Gastroesophageal sphincter (tissue), 3 donors: Measurements from ENCODE around the gene ABCC5.

Experiments
- POLR2A ChIP-seq, 2 donors: fragments of 450-650 bp; IDR thresholded peaks; one replicate each; pipeline ENCODE4 v1.6.1; 2017; ENCODE audit warnings: antibody characterized with exemption in 2 of 2, mild to moderate bottlenecking in 2 of 2, moderate library complexity in 1 of 2
- TF ChIP-seq, protein P1 (sequence below), 4 experiments: fragments of 200-600 bp in 2 of 4; fragments of 450-650 bp in 2 of 4; sonication (generic) in 1 of 4; IDR thresholded peaks; one replicate each; pipeline ENCODE4 v1.5.1; 2017 to 2019; ENCODE audit warnings: antibody characterized with exemption in 4 of 4, mild to moderate bottlenecking in 2 of 4, moderate library complexity in 2 of 4

DNA sequence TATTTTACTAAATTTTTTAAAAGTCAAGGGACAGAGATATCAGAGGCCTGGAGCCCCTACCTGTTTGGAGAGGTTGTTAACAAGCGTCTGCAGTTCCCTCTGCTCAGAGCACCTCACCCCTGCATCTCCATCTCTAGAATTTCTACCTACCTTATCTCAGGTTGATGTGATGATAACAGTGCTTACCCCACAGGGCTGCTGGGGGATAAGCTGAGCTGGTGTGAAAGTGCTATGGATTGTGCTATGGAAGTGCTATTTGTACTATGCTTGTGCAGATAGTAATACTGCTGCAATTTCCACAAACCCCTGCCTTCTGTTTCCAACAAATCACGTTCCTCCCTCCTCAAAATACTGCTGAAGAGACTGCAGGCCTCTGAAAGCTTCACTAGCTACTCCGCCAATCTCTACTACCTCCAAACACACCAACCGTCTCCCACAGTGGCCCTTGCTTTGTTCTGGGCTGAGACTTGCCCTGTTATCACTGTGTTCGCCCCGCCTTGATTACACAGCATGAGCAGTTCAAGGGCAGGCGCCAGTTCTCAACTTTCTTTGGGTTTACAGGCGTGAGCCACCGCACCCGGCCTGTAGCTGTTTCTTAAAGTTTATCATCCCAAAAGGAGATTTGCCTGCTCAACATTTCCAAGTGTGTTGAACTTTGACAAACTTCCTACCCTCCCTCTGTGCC lies 104.6 kb downstream of the ABCC5 start:
- TF ChIP-seq, protein P1, sequence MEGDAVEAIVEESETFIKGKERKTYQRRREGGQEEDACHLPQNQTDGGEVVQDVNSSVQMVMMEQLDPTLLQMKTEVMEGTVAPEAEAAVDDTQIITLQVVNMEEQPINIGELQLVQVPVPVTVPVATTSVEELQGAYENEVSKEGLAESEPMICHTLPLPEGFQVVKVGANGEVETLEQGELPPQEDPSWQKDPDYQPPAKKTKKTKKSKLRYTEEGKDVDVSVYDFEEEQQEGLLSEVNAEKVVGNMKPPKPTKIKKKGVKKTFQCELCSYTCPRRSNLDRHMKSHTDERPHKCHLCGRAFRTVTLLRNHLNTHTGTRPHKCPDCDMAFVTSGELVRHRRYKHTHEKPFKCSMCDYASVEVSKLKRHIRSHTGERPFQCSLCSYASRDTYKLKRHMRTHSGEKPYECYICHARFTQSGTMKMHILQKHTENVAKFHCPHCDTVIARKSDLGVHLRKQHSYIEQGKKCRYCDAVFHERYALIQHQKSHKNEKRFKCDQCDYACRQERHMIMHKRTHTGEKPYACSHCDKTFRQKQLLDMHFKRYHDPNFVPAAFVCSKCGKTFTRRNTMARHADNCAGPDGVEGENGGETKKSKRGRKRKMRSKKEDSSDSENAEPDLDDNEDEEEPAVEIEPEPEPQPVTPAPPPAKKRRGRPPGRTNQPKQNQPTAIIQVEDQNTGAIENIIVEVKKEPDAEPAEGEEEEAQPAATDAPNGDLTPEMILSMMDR (IDR thresholded peaks at IDR 0.05) = no peak
- TF ChIP-seq POLR2A (IDR thresholded peaks at IDR 0.05) = no peak
